PC-9 (cell line): ENCODE measurements around the gene RNF114. TPM values are rescaled to one million over a fixed set of nuclear protein-coding genes. Genes with fewer than 3 reads are reported as not detected.

ENCODE experiments used
- BruUV-seq: library from RNA; stranded (reverse); fragments of 400-500 nt; replicated peaks from 2 replicates; lab custom pipeline; 2021; lab: Mats Ljungman, UMichigan
- CTCF ChIA-PET: fragments of 300-600 bp; sonication (Branson Sonifier 250); formaldehyde crosslinking; loops from one replicate; lab custom pipeline; 2022; ENCODE audit warnings: antibody characterized with exemption; lab: Charles Lee
- POLR2A ChIA-PET: fragments of 300-600 bp; sonication (Branson Sonifier 250); formaldehyde crosslinking; loops from one replicate; lab custom pipeline; 2022; ENCODE audit warnings: antibody characterized with exemption; ENCODE audit not compliant: unreplicated experiment; lab: Charles Lee
- DNase-seq, 2 experiments: peaks; one replicate each; pipeline versions ENCODE4 v3.0.0 to v3.0.0-alpha.2; 2015 to 2022; ENCODE audit warnings: mixed read lengths in 1 of 2
- H2AFZ ChIP-seq: fragments of 200-600 bp; sonication (generic); 2 replicates; pipeline ENCODE4 v1.8.1; 2017; ENCODE audit warnings: antibody characterized with exemption
- H3F3A ChIP-seq: fragments of 200-600 bp; sonication (generic); 2 replicates; pipeline ENCODE4 v1.8.1; 2017; ENCODE audit warnings: antibody characterized with exemption, mild to moderate bottlenecking, low read depth; ENCODE audit not compliant: insufficient read depth
- H3K27ac ChIP-seq: fragments of 200-600 bp; sonication (generic); 2 replicates; pipeline ENCODE4 v1.6.1; 2016; ENCODE audit warnings: mixed run types
- H3K27me3 ChIP-seq: fragments of 200-600 bp; sonication (generic); 2 replicates; pipeline ENCODE4 v1.6.1; 2016; ENCODE audit warnings: low read depth, mixed run types; ENCODE audit not compliant: insufficient read depth
- H3K36me3 ChIP-seq: fragments of 200-600 bp; sonication (generic); 2 replicates; pipeline ENCODE4 v1.6.1; 2016; ENCODE audit warnings: low read depth, mixed run types
- H3K4me1 ChIP-seq: fragments of 200-600 bp; sonication (generic); replicated peaks from 2 replicates; pipeline ENCODE4 v1.6.1; 2016; ENCODE audit warnings: mixed run types; ENCODE audit not compliant: insufficient read depth
- H3K4me2 ChIP-seq: fragments of 200-600 bp; sonication (generic); 2 replicates; pipeline ENCODE4 v1.6.1; 2017; ENCODE audit warnings: mixed run types
- H3K4me3 ChIP-seq: fragments of 200-600 bp; sonication (generic); 2 replicates; pipeline ENCODE4 v1.6.1; 2016; ENCODE audit warnings: mixed run types
- H3K79me2 ChIP-seq: fragments of 200-600 bp; sonication (generic); 2 replicates; pipeline ENCODE4 v1.6.1; 2017; ENCODE audit warnings: low read depth, mixed run types
- H3K9me2 ChIP-seq: fragments of 200-600 bp; sonication (generic); 2 replicates; pipeline ENCODE4 v1.8.1; 2017; ENCODE audit warnings: mild to moderate bottlenecking; ENCODE audit not compliant: insufficient read depth
- H3K9me3 ChIP-seq: fragments of 200-600 bp; sonication (generic); 2 replicates; pipeline ENCODE4 v1.8.1; 2016; ENCODE audit warnings: low read depth; ENCODE audit not compliant: insufficient read depth
- H4K20me1 ChIP-seq: fragments of 200-600 bp; sonication (generic); 2 replicates; pipeline ENCODE4 v1.8.1; 2017; ENCODE audit not compliant: insufficient read depth
- EZH2 ChIP-seq: fragments of 200-600 bp; sonication (generic); IDR thresholded peaks from 2 replicates; pipeline ENCODE4 v1.8.0; 2017; ENCODE audit warnings: antibody characterized with exemption, low read depth
- intact Hi-C: fragments of 100-400 bp; cut with micrococcal nuclease; formaldehyde crosslinking; loops from one replicate; pipeline ENCODE4 v1.10.0; 2022; ENCODE audit not compliant: unreplicated experiment
- total RNA-seq: library from RNA; stranded (reverse); gene quantifications from 2 replicates; pipeline ENCODE4 v1.2.3, GENCODE V29; 2021
- TF ChIP-seq, protein P1 (sequence below): fragments of 200-600 bp; sonication (generic); conservative IDR thresholded peaks from 2 replicates; pipeline ENCODE4 v1.6.1; 2017; ENCODE audit warnings: mixed run types, antibody characterized with exemption, mild to moderate bottlenecking, moderate library complexity

RNF114 gene
- total RNA-seq, 1 experiment from 2014 or later, result 92.5 TPM

DNA sequence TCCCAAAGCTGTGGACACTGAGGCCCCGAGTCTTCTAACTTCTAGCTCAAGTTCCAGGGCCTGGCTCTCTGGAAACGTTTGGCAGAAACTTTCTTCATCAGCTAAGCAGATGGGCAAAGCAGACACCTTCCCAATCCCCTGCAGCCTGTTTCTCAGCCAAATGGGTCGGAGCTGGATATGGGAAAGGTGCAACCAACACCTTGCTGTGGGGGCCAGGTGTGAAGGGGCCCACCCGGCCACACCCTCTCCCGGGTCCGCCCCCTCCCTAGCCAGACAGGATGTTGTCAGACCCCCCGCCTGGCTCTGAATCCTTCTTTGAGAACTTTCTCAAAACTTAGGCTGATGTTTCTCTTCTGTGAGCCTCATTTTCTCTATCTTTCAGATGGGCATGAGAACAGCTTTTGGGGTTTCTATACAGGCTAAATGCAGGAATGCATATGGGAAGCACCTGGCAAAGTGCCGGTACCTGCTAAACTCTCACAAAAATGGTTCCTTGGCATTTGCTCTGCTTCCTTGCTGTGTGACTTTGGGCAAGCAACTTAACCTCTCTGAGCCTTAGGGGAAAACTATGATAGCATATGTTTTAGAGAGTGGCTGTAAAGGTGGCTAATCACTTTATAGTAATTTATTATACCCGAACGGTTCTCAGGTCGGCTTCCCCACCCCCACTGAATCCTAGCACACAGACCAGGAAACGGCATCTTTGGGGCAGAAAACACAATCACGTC is 48.4 kb downstream of the RNF114 start:
- POLR2A ChIA-PET, result no interaction called here
- peak in 1 of 2 experiments; percentile 32 for DNase-seq
- peaks cover 10% of the 10 kb centered on the region for H3K4me1 ChIP-seq
- CTCF ChIA-PET, result interaction anchor here (0.7 kb wide), 1 partner anchor 53 kb away, joined by 4 read pairs; no protein-coding TSS in a partner anchor
- H3K4me2 ChIP-seq, result no peak overlapping the region
- no peaks in the 10 kb centered on the region for H3K36me3 ChIP-seq
- H3K27ac ChIP-seq, result no peak overlapping the region
- no peaks in the 10 kb centered on the region for H3K79me2 ChIP-seq
- intact Hi-C loops, result loop anchor here (5.0 kb wide), 3 partner anchors 53 to 183 kb away; no protein-coding TSS in a partner anchor
- no peaks in the 10 kb centered on the region for H4K20me1 ChIP-seq
- TSS peak; percentile 48 for BruUV-seq
- H3K4me3 ChIP-seq, result no peak overlapping the region
- no peak overlapping the region for H2AFZ ChIP-seq
- no peaks in the 10 kb centered on the region for H3K27me3 ChIP-seq
- TF ChIP-seq, protein P1, sequence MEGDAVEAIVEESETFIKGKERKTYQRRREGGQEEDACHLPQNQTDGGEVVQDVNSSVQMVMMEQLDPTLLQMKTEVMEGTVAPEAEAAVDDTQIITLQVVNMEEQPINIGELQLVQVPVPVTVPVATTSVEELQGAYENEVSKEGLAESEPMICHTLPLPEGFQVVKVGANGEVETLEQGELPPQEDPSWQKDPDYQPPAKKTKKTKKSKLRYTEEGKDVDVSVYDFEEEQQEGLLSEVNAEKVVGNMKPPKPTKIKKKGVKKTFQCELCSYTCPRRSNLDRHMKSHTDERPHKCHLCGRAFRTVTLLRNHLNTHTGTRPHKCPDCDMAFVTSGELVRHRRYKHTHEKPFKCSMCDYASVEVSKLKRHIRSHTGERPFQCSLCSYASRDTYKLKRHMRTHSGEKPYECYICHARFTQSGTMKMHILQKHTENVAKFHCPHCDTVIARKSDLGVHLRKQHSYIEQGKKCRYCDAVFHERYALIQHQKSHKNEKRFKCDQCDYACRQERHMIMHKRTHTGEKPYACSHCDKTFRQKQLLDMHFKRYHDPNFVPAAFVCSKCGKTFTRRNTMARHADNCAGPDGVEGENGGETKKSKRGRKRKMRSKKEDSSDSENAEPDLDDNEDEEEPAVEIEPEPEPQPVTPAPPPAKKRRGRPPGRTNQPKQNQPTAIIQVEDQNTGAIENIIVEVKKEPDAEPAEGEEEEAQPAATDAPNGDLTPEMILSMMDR, result no peak
- no peak for TF ChIP-seq EZH2
- peaks cover 22% of the 10 kb centered on the region; the same call in 1 of the 2 replicates for H3F3A ChIP-seq
- H3K9me3 ChIP-seq, result no peaks in the 10 kb centered on the region
- no peaks in the 10 kb centered on the region for H3K9me2 ChIP-seq

DNA sequence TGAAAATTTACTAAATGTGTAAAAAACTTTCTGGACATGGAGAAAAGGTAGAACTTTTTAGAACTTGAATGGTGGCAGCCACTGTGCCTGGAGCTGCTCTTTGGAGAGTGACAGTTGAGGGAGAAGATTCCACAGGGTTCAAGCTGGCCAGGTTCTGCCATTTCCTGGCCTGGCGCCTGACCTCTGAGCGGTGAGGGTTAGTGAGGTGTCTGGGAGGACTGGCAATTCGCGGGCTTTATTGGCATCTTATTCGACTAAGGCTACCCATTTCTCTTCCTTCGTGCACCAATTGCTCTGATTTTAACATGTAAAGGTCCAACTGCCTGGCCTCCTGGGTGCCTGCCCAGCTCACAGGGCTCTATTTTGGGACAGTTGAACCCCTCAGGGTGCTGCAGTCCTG is 49.0 kb downstream of the RNF114 start:
- TF ChIP-seq EZH2, result no peak
- TF ChIP-seq, protein P1, result no peak
- no TSS peak for BruUV-seq
- ChIA-PET CTCF (no interaction called here), POLR2A (no interaction called here)
- H3K36me3 ChIP-seq, result no peaks in the 10 kb centered on the region
- peaks cover 10% of the 10 kb centered on the region for H3K4me1 ChIP-seq
- no peaks in the 10 kb centered on the region for H3K79me2 ChIP-seq
- H3K4me3 ChIP-seq, result no peak overlapping the region
- peak in 1 of 2 experiments; percentile 32 for DNase-seq
- no peak overlapping the region for H3K4me2 ChIP-seq
- no peaks in the 10 kb centered on the region for H4K20me1 ChIP-seq
- no peaks in the 10 kb centered on the region for H3K9me3 ChIP-seq
- H3K27ac ChIP-seq, result no peak overlapping the region
- H3K27me3 ChIP-seq, result no peaks in the 10 kb centered on the region
- no peak overlapping the region for H2AFZ ChIP-seq
- intact Hi-C loops, result no loop called here
- H3F3A ChIP-seq, result peaks cover 18% of the 10 kb centered on the region; the same call in 1 of the 2 replicates
- H3K9me2 ChIP-seq, result no peaks in the 10 kb centered on the region

DNA sequence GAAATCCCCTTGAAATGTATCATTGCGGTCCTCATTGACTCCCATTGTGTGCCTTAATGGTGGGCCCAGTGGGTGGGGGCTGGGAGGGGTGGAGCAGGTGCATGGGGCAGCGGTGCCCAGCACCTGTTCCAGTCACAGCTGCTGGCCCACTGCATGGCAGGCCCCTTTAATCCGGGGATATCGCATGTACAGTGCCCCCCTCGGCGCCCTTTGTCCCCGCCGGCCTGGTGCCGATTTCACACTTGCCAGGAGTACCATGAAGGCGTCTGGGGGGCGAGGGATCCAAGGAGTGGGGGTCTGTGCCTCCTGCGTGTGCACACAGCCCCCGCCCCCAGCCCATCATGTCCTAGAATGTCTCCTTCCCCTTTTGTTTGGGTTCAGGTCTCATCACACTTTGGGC is 49.4 kb downstream of the RNF114 start:
- H3K4me1 ChIP-seq, result peaks cover 10% of the 10 kb centered on the region
- H2AFZ ChIP-seq, result no peak overlapping the region
- no peaks in the 10 kb centered on the region for H4K20me1 ChIP-seq
- no peak overlapping the region for H3K27ac ChIP-seq
- peaks cover 16% of the 10 kb centered on the region; the same call in 1 of the 2 replicates for H3F3A ChIP-seq
- no peaks in the 10 kb centered on the region for H3K27me3 ChIP-seq
- H3K4me2 ChIP-seq, result no peak overlapping the region
- CTCF ChIA-PET, result interaction anchor here (1.1 kb wide), 1 partner anchor 86 kb away, joined by 4 read pairs; no protein-coding TSS in a partner anchor
- intact Hi-C loops, result no loop called here
- BruUV-seq, result no TSS peak
- no peak for DNase-seq
- H3K9me3 ChIP-seq, result no peaks in the 10 kb centered on the region
- H3K79me2 ChIP-seq, result no peaks in the 10 kb centered on the region
- no peak overlapping the region for H3K4me3 ChIP-seq
- no peaks in the 10 kb centered on the region for H3K36me3 ChIP-seq
- TF ChIP-seq, protein P1, result no peak
- no peak for TF ChIP-seq EZH2
- POLR2A ChIA-PET, result no interaction called here
- no peaks in the 10 kb centered on the region for H3K9me2 ChIP-seq
